Muscle layer of colon (tissue), 2 donors: ENCODE data around the gene CCDC121.

Experiments
- H3K27ac ChIP-seq: one replicate; pipeline ENCODE4 v1.7.0; 2013; ENCODE audit warnings: low read depth, mild to moderate bottlenecking, low read length, moderate library complexity
- H3K27me3 ChIP-seq, 2 donors: one replicate each; pipeline ENCODE4 v1.7.0; 2013; ENCODE audit warnings: low read length in 2 of 2, mild to moderate bottlenecking in 2 of 2; ENCODE audit not compliant: insufficient read depth in 2 of 2, control insufficient read depth in 1 of 2
- H3K36me3 ChIP-seq: one replicate; pipeline ENCODE4 v1.7.0; 2013; ENCODE audit warnings: mild to moderate bottlenecking, low read length; ENCODE audit not compliant: insufficient read depth
- H3K4me1 ChIP-seq: one replicate; pipeline ENCODE4 v1.7.0; 2013; ENCODE audit warnings: mild to moderate bottlenecking, low read length; ENCODE audit not compliant: insufficient read depth
- H3K4me3 ChIP-seq, 2 donors: one replicate each; pipeline ENCODE4 v1.7.0; 2013; ENCODE audit warnings: low read length in 2 of 2, low read depth in 1 of 2, mild to moderate bottlenecking in 1 of 2, moderate library complexity in 1 of 2
- H3K9ac ChIP-seq: one replicate; pipeline ENCODE4 v1.7.0; 2013; ENCODE audit warnings: low read length
- H3K9me3 ChIP-seq: one replicate; pipeline ENCODE4 v1.7.0; 2013; ENCODE audit warnings: mild to moderate bottlenecking, low read length
- donor health status: abdominal sarcoma.
- donor health status: Adenocarcinoma of cecum.

CCDC121 gene, protein sequence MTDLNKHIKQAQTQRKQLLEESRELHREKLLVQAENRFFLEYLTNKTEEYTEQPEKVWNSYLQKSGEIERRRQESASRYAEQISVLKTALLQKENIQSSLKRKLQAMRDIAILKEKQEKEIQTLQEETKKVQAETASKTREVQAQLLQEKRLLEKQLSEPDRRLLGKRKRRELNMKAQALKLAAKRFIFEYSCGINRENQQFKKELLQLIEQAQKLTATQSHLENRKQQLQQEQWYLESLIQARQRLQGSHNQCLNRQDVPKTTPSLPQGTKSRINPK

GRCh38 chr2:27628767-27629709 lies at the start of gene CCDC121, which contains the start of gene GPN1:
CCDC121 (minus strand) TSS chr2:27629012; CDS start chr2:27627799, 1,213 bp downstream.
GPN1 (plus strand) TSS chr2:27629050; CDS start chr2:27629059, 9 bp downstream.
- Histone ChIP-seq H3K36me3 (peaks cover 18% of the 10 kb centered on the region), H3K27ac (peak within 1 kb of the TSS; percentile 12), H3K9ac (peak within 1 kb of the TSS; percentile 82), H3K9me3 (no peaks in the 10 kb centered on the region), H3K4me3 (peak within 1 kb of the TSS; percentile 60 to 99), H3K27me3 (no peaks in the 10 kb centered on the region), H3K4me1 (peaks cover 12% of the 10 kb centered on the region)

- Histone ChIP-seq H3K27ac (no peak overlapping the region), H3K4me1 (no peaks in the 10 kb centered on the region), H3K36me3 (peaks cover 52% of the 10 kb centered on the region), H3K27me3 (no peaks in the 10 kb centered on the region), H3K9me3 (no peaks in the 10 kb centered on the region), H3K4me3 (no peak overlapping the region), H3K9ac (no peak overlapping the region)
Measured at GRCh38 chr2:27672723-27673486, 44.1 kb upstream of the CCDC121 start.

DNA sequence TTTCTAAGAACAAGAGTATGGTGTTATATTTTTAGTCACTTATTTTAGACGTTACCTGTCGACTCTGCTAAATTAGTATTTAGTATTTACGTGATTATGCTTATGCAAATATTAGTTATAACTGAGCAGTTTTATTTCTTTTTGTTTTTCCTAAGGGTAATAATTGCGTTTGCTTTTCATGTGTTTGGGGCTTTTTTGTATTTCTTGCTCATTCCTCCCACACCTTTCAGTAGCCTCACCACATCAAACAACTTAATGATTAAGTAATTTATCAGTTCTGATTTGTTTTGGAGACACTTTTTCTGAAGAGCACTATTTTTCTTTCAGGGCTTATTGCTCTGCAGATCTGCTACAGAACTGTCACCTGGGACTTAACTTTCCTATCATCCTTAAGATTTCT lies 42.4 kb upstream of the CCDC121 start:
- Histone ChIP-seq H3K27ac (no peak overlapping the region), H3K27me3 (no peaks in the 10 kb centered on the region), H3K36me3 (peaks cover 38% of the 10 kb centered on the region), H3K4me1 (no peaks in the 10 kb centered on the region), H3K4me3 (no peak overlapping the region), H3K9me3 (no peaks in the 10 kb centered on the region), H3K9ac (no peak overlapping the region)

DNA sequence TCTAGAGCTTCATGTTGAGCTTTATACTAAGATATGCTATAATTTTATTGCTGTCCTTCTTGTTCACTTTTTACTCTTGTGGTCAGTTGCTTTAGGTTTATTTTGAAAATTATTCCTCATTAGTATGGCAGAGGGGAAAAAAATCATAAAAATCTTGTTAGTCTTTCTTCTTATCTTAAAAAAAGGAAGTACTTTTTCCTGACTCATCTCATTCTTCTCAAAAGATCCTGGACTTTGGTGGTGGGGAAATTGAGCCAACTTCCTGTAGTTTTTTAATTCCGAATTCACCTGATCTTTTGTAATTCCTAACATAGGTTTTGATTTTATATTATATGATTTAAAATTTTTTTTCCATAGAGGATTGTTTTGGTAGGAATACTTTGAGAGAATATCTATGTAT lies 38.6 kb upstream of the CCDC121 start:
- Histone ChIP-seq H3K4me1 (peaks cover 19% of the 10 kb centered on the region), H3K27ac (no peak overlapping the region), H3K9me3 (no peaks in the 10 kb centered on the region), H3K27me3 (no peaks in the 10 kb centered on the region), H3K9ac (no peak overlapping the region), H3K36me3 (peaks cover 25% of the 10 kb centered on the region), H3K4me3 (no peak overlapping the region)

DNA sequence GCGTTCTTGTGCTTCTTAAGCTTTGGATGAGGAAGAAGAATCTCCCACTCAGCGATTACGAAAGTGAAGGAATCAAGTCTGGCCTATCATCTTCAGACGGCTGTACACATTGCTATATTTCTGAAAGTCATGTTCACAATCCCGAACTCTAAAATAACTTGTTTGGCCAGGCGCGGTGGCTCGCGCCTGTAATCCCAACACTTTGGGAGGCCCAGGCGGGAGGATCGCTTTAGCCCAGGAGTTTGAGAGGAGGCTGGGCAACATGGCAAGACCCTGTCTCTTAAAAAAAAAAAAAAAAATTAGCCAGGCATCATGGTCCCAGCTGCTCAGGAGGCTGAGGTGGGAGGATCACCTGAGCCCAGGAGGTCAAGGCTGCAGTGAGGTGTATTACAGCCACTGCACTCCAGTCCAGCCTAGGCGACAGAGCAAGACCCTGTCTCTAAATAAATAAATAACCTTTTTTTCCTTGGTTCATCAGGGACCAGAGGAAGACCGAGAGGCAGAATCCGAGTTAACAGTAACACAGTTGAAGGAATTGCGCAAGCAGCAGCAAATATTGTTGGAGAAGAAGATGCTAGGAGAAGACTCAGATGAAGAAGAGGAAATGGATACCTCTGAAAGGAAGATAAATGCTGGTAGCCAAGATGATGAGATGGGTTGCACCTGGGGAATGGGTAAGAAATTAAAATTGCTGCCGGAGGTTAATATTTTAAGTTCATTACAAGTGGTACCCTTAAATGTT lies 36.0 kb upstream of the CCDC121 start:
- no peaks in the 10 kb centered on the region for H3K9me3 ChIP-seq
- H3K36me3 ChIP-seq: peaks cover 29% of the 10 kb centered on the region
- H3K9ac ChIP-seq: peak overlapping the region; percentile 93
- H3K27ac ChIP-seq: no peak overlapping the region
- H3K4me3 ChIP-seq: peak overlapping the region; percentile 99
- H3K27me3 ChIP-seq: no peaks in the 10 kb centered on the region
- peaks cover 23% of the 10 kb centered on the region for H3K4me1 ChIP-seq

GRCh38 chr2:27664154-27664574 lies 35.4 kb upstream of the CCDC121 start:
- no peaks in the 10 kb centered on the region for H3K27me3 ChIP-seq
- peaks cover 23% of the 10 kb centered on the region for H3K4me1 ChIP-seq
- peak overlapping the region; percentile 93 for H3K9ac ChIP-seq
- peaks cover 32% of the 10 kb centered on the region for H3K36me3 ChIP-seq
- H3K4me3 ChIP-seq: peak overlapping the region; percentile 99
- H3K27ac ChIP-seq: peak overlapping the region; percentile 92
- H3K9me3 ChIP-seq: no peaks in the 10 kb centered on the region

- Histone ChIP-seq H3K4me1 (peaks cover 23% of the 10 kb centered on the region), H3K9me3 (no peaks in the 10 kb centered on the region), H3K9ac (peak within 1 kb of the TSS; percentile 93), H3K36me3 (peaks cover 30% of the 10 kb centered on the region), H3K27me3 (no peaks in the 10 kb centered on the region), H3K4me3 (peak within 1 kb of the TSS; percentile 99), H3K27ac (peak within 1 kb of the TSS; percentile 92)
Measured at GRCh38 chr2:27663285-27664153, 34.7 kb upstream of the CCDC121 start, which contains the start of the genes SLC4A1AP and SUPT7L. SLC4A1AP (plus strand) TSS chr2:27663889; CDS start chr2:27663915, 26 bp downstream. SUPT7L (minus strand) TSS chr2:27663614; CDS start chr2:27662192, 1,422 bp downstream.

DNA sequence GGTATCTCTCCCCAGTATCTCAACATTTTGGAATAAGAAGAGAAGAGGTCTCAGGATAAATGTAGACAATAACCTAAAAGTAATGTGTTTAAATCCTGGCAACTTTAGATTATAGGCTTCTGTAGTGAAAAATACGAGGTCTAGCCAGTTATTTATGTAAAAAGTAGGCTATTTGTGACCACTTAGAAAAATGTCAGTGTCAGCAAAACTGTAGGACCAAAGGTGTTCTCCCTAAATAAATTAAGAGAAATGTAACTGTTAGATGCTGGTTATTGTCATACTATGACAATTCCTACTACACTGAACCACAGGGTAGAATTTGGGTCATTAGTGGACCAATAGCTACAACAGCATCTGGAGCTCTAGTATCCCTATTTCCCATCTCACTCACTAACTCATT lies 32.6 kb upstream of the CCDC121 start:
- no peaks in the 10 kb centered on the region for H3K9me3 ChIP-seq
- H3K4me1 ChIP-seq: peaks cover 23% of the 10 kb centered on the region
- peaks cover 47% of the 10 kb centered on the region for H3K36me3 ChIP-seq

DNA sequence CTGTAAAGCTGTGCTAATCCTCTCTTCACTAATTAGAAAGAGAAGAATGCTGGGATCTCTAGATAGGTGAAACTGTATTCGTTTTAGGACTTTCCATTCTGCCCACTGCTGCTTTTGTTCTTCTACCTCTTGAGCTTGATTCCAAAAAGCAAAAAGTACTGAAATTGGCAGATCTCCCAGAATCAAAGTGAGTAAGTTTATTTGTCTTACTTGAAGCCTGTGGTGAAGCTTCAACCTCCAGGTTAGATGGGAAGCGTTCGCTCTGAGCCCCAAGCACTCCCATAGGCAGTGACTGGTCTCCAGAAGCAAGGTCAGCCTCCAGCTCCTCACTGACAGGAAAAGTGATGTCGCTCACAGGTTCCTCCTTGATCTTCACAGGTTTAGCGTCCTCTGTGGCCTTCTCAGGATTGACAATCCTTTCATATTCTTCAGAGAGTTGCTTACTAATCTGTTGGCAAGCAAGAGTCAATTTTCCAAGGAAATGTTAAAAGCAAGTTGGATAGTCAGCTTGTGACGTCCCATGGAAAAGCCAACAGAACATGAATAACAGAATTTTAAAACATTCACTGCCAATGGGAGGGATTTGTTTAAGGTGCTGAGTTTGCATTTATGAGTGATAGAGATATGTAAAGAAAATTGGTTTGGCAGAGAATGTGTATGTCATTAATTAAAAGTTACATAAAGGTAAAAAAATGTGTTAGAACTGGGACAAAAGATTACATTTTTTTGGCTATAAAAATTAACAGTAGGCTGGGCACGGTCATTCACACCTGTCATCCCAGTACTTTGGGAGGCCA lies 26.5 kb upstream of the CCDC121 start:
- Histone ChIP-seq H3K4me3 (no peak overlapping the region), H3K9ac (no peak overlapping the region), H3K27ac (no peak overlapping the region), H3K9me3 (no peaks in the 10 kb centered on the region), H3K4me1 (no peaks in the 10 kb centered on the region), H3K36me3 (peaks cover 84% of the 10 kb centered on the region), H3K27me3 (no peaks in the 10 kb centered on the region)

More for the DNA sequence above, 32.6 kb upstream of the CCDC121 start:
- H3K27me3 ChIP-seq: no peaks in the 10 kb centered on the region
- H3K9ac ChIP-seq: no peak overlapping the region
- no peak overlapping the region for H3K4me3 ChIP-seq
- H3K27ac ChIP-seq: no peak overlapping the region
